GM20431 (cell line): ENCODE measurements around the gene ZNF140.

Experiments
- in situ Hi-C: fragments of 300-500 bp; cut with MseI, MboI; formaldehyde crosslinking; loops from one replicate; pipeline ENCODE4 v1.15.0; 2020; ENCODE audit warnings: low sequenced_read_pairs; ENCODE audit not compliant: unreplicated experiment

ZNF140 gene

GRCh38 chr12:133080368-133081158, at the start of gene ZNF140:
TSS of gene ZNF140 (plus strand) at chr12:133080923. CDS start at chr12:133081321, 398 bp downstream.
- in situ Hi-C loops = no loop called here

GRCh38 chr12:133037207-133038005, 43.3 kb upstream of the ZNF140 start, which contains the start of gene ZNF84:
TSS of gene ZNF84 (plus strand) at chr12:133037509. CDS start at chr12:133041468, 3,959 bp downstream.
- in situ Hi-C loops = no loop called here

GRCh38 chr12:133038118-133038709, 42.5 kb upstream of the ZNF140 start:
- in situ Hi-C loops = no loop called here

GRCh38 chr12:133046698-133047097, 34.0 kb upstream of the ZNF140 start:
- in situ Hi-C loops = no loop called here

- in situ Hi-C loops = no loop called here
Measured at GRCh38 chr12:133057446-133057845, 23.3 kb upstream of the ZNF140 start.

- in situ Hi-C loops = no loop called here
Measured at GRCh38 chr12:133058203-133059113, 22.3 kb upstream of the ZNF140 start.

- in situ Hi-C loops = no loop called here
Measured at GRCh38 chr12:133061954-133062353, 18.8 kb upstream of the ZNF140 start.

- in situ Hi-C loops = no loop called here
Measured at GRCh38 chr12:133063556-133063955, 17.2 kb upstream of the ZNF140 start.

- in situ Hi-C loops = no loop called here
Measured at GRCh38 chr12:133073836-133074235, 6.9 kb upstream of the ZNF140 start.

GRCh38 chr12:133080026-133080367, 726 bp upstream of the ZNF140 start:
- in situ Hi-C loops = no loop called here

- in situ Hi-C loops = no loop called here
Measured at GRCh38 chr12:133081159-133081780, 547 bp downstream of the ZNF140 start.

- in situ Hi-C loops = no loop called here
Measured at GRCh38 chr12:133083345-133083744, 2.6 kb downstream of the ZNF140 start.

- in situ Hi-C loops = no loop called here
Measured at GRCh38 chr12:133105620-133106019, 24.9 kb downstream of the ZNF140 start.

GRCh38 chr12:133106253-133106652, 25.5 kb downstream of the ZNF140 start:
- in situ Hi-C loops = no loop called here

GRCh38 chr12:133107121-133107520, 26.4 kb downstream of the ZNF140 start:
- in situ Hi-C loops = no loop called here

GRCh38 chr12:133108150-133108549, 27.4 kb downstream of the ZNF140 start:
- in situ Hi-C loops = no loop called here

- in situ Hi-C loops = no loop called here
Measured at GRCh38 chr12:133120385-133121191, 39.9 kb downstream of the ZNF140 start.

- in situ Hi-C loops = no loop called here
Measured at GRCh38 chr12:133124674-133125073, 44.0 kb downstream of the ZNF140 start.
